Spleen (tissue), 7 donors: ENCODE data around the gene TMEM256.

Experiments used
- POLR2A ChIP-seq, 3 donors: fragments of 450-650 bp; IDR thresholded peaks; one replicate each; pipeline ENCODE4 v1.5.1; 2017; ENCODE audit warnings: antibody characterized with exemption in 3 of 3, mild to moderate bottlenecking in 1 of 3
- TF ChIP-seq, protein P1 (sequence below), 11 experiments: fragments of 200-600 bp in 7 of 11; fragments of 450-650 bp in 4 of 11; sonication (generic) in 4 of 11; IDR thresholded peaks in 8 of 11; conservative IDR thresholded peaks in 3 of 11; 1 replicate in 7 of 11; 2 replicates in 4 of 11; pipeline versions ENCODE4 v1.4.0 to v1.8.0; 2016 to 2021; ENCODE audit warnings: antibody characterized with exemption in 11 of 11, inconsistent platforms in 4 of 11, mild to moderate bottlenecking in 1 of 11
- donor health status: DM: no; HTN: no; CAD: no; lungs with moderate emphysema.
- donor health status: DM: no; HTN: no; CAD: no.
- donor health status: DM: no; HTN: no; CAD: no.

GRCh38 chr17:7409716-7410115 is 5.8 kb upstream of the TMEM256 start:
- TF ChIP-seq, protein P1, sequence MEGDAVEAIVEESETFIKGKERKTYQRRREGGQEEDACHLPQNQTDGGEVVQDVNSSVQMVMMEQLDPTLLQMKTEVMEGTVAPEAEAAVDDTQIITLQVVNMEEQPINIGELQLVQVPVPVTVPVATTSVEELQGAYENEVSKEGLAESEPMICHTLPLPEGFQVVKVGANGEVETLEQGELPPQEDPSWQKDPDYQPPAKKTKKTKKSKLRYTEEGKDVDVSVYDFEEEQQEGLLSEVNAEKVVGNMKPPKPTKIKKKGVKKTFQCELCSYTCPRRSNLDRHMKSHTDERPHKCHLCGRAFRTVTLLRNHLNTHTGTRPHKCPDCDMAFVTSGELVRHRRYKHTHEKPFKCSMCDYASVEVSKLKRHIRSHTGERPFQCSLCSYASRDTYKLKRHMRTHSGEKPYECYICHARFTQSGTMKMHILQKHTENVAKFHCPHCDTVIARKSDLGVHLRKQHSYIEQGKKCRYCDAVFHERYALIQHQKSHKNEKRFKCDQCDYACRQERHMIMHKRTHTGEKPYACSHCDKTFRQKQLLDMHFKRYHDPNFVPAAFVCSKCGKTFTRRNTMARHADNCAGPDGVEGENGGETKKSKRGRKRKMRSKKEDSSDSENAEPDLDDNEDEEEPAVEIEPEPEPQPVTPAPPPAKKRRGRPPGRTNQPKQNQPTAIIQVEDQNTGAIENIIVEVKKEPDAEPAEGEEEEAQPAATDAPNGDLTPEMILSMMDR (IDR thresholded peaks at IDR 0.05 in 8 of 11, conservative IDR thresholded peaks at IDR 0.05 in 3 of 11): no peak
- no peak for TF ChIP-seq POLR2A (IDR thresholded peaks at IDR 0.05)
